Activated naive CD8-positive, alpha-beta T cell (primary cell): ENCODE measurements around the gene THBS2.
"Not testable (repeated sequence)": the region's sequence is repeated elsewhere in the genome, so short reads cannot be mapped to it uniquely, and the experiment has no call there.

Experiments used
- H3K27ac Mint-ChIP-seq: one replicate; pipeline ENCODE4 v1.8.0; 2021; ENCODE audit warnings: mixed read lengths
- H3K27me3 Mint-ChIP-seq: one replicate; pipeline ENCODE4 v1.8.0; 2021; ENCODE audit warnings: mixed read lengths
- H3K36me3 Mint-ChIP-seq: one replicate; pipeline ENCODE4 v1.8.0; 2021; ENCODE audit warnings: mixed read lengths
- H3K4me1 Mint-ChIP-seq: one replicate; pipeline ENCODE4 v1.8.0; 2021; ENCODE audit warnings: low read depth, mixed read lengths
- H3K4me3 Mint-ChIP-seq: one replicate; pipeline ENCODE4 v1.8.0; 2021; ENCODE audit warnings: mild to moderate bottlenecking, mixed read lengths
- H3K9me3 Mint-ChIP-seq: one replicate; pipeline ENCODE4 v1.8.0; 2021; ENCODE audit warnings: low read depth, mixed read lengths

THBS2 gene

DNA sequence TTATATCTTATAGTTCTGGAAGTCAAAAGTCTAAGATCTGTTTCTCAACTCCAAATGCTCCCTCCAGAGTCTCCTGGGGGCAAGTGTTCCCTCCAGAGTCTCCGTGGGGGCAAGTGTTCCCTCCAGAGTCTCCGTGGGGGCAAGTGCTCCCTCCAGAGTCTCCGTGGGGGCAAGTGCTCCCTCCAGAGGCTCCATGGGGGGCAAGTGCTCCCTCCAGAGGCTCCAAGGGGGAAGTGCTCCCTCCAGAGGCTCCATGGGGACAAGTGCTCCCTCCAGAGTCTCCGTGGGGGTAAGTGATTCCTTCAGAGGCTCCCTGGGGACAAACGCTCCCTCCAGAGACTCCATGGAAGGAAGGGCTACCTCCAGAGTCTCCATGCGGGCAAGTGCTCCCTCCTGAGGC lies 34.0 kb upstream of the THBS2 start:
- Mint-ChIP-seq H3K27me3 (peaks cover 1% of the 10 kb centered on the region), H3K4me1 (no peaks in the 10 kb centered on the region)

DNA sequence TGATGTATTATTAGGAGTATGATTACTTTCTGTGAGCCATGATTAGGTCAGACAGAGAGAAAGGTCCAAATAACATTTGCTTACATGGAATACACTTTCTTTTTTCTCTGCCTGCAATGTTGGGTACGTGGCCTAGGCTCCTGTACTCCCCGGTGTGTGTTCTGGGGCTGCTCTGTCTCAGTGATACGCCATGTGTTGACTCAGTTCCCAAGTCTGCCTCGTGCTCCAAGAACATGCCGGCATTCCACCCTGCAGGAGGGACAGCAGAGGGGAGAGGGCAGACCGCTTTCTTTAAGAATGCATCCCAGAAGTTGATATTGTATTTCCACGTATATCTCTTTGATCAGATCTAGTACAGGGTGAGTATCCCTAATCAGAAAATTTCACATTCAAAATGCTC lies 33.3 kb upstream of the THBS2 start:
- no peaks in the 10 kb centered on the region for H3K9me3 Mint-ChIP-seq
- no peak overlapping the region for H3K27ac Mint-ChIP-seq
- H3K4me3 Mint-ChIP-seq = no peak overlapping the region
- H3K27me3 Mint-ChIP-seq = peaks cover 1% of the 10 kb centered on the region
- no peaks in the 10 kb centered on the region for H3K4me1 Mint-ChIP-seq
- H3K36me3 Mint-ChIP-seq = no peaks in the 10 kb centered on the region

More for the DNA sequence above, 34.0 kb upstream of the THBS2 start:
- Mint-ChIP-seq H3K27ac (no peak overlapping the region), H3K4me3 (no peak overlapping the region), H3K36me3 (no peaks in the 10 kb centered on the region), H3K9me3 (no peaks in the 10 kb centered on the region)

DNA sequence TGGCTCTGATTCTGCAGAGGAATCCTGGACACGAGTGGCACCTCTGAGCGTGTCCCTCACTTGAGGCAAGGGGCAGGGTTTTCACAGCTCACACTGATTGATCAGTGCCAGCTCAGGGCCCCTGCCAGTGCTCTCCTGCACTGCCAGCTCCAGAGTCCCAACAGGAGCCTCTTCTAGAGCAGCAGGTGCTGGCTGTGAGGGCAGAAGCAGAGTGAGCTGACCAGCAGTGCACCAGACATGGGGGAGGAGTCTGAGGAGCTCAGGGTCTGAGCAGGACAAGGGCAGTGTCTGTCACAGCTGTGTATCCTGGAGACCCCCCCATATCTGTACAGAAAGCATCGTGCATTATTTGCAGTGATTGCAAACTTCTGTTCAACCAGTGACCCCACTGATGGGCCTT lies 31.5 kb upstream of the THBS2 start:
- peaks cover 1% of the 10 kb centered on the region for H3K27me3 Mint-ChIP-seq
- no peak overlapping the region for H3K27ac Mint-ChIP-seq
- no peaks in the 10 kb centered on the region for H3K4me1 Mint-ChIP-seq
- no peaks in the 10 kb centered on the region for H3K36me3 Mint-ChIP-seq
- H3K9me3 Mint-ChIP-seq = no peaks in the 10 kb centered on the region
- no peak overlapping the region for H3K4me3 Mint-ChIP-seq

DNA sequence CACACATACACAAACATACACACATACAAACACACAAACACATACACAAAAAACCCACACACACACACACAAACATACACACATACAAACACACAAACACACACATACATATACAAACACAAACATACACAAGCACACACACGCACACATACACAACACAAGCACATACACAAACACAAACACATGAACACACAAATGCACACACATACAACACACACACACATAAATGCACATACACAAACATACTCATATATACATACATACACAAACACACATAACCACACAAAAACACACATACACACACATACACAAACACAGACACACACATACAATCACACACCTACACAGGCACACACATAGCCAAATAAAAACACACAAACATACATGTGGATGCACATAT lies 30.3 kb upstream of the THBS2 start:
- H3K9me3 Mint-ChIP-seq = no peaks in the 10 kb centered on the region

DNA sequence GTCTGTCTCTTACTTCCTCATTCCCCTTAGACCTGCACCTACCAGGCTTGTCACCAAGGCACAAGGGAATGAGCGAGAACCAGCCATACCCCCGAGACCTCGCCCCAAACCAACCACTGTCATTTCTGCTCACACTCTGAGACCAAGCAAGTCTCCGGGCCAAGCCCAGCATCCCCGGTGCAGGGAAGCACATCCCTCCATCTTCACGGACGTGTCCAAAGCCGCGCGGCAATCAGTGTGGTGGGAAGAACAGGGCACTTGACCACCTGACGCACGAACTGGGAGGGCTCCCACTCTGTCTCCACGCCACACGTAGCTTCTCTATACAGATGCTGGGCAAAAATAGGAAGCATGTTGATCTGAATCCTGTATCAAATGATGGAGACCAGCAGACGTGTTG lies 28.4 kb upstream of the THBS2 start:
- Mint-ChIP-seq H3K36me3 (no peaks in the 10 kb centered on the region), H3K4me3 (no peak overlapping the region), H3K27ac (no peak overlapping the region), H3K9me3 (no peaks in the 10 kb centered on the region), H3K27me3 (peaks cover 1% of the 10 kb centered on the region), H3K4me1 (no peaks in the 10 kb centered on the region)

More for the DNA sequence above, 30.3 kb upstream of the THBS2 start:
- H3K4me1 Mint-ChIP-seq = no peaks in the 10 kb centered on the region
- no peak overlapping the region for H3K4me3 Mint-ChIP-seq
- H3K27me3 Mint-ChIP-seq = peaks cover 1% of the 10 kb centered on the region
- no peak overlapping the region for H3K27ac Mint-ChIP-seq
- H3K36me3 Mint-ChIP-seq = no peaks in the 10 kb centered on the region

DNA sequence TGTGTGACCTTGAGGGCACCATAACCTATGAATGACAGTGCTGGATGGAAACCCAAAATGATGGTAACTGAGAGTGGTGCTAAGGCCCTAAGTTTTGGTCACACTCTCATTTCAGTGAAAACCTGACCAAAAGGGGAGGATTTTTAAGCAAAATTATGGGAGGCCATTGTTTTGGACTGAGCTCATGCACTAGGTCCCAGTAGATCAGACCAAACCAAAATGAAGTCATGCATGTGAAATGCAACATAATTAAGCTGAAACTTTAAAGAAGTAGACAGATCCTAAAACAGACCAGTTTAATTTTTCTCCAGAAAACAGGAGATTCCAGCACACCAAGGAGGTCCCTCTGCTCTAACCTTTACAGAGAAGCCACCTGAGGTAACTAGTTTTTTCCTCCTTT lies 24.0 kb upstream of the THBS2 start:
- no peak overlapping the region for H3K4me3 Mint-ChIP-seq

DNA sequence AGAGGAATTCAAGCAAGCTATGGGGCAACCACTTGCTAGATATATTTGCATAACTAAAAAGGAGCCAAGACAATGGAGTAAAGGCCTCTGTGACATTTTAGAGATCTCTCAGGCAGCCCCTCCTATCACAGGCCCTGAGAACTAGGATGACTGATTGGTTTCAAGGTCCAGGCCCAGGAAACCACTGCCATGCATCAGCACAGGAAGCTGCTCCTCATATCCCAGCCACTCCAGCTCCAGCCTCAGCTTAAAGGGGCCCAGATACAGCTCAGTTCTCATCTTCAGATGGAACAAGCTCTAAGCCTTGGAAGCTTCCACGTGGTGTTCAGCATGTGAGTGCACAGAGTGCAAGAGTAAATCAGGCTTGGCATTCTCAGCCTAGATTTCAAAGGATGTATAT lies 21.1 kb upstream of the THBS2 start:
- Mint-ChIP-seq H3K9me3 (no peaks in the 10 kb centered on the region), H3K4me3 (no peak overlapping the region), H3K27ac (no peak overlapping the region), H3K27me3 (no peaks in the 10 kb centered on the region), H3K4me1 (no peaks in the 10 kb centered on the region), H3K36me3 (no peaks in the 10 kb centered on the region)

More for the DNA sequence above, 24.0 kb upstream of the THBS2 start:
- peaks cover 1% of the 10 kb centered on the region for H3K27me3 Mint-ChIP-seq
- H3K27ac Mint-ChIP-seq = no peak overlapping the region
- H3K36me3 Mint-ChIP-seq = no peaks in the 10 kb centered on the region
- H3K4me1 Mint-ChIP-seq = no peaks in the 10 kb centered on the region
- H3K9me3 Mint-ChIP-seq = no peaks in the 10 kb centered on the region

DNA sequence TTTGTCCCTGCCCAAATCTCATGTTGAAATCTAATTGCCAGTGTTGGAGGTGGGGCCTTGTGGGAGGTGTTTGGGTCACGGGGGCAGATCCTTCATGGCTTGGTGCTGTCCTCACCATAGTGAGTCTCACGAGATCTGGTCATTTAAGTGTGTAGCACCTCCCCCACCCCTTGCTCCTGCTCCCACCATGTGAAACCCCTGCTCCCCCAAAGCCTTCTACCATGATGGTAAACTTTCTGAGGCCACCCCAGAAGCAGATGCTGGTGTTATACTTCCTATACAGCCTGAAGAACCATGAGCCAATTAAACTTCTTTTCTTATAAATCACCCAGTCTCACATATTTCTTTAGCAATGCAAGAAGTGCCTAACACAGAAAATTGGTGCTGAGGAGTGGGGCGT lies 19.9 kb upstream of the THBS2 start:
- no peaks in the 10 kb centered on the region for H3K36me3 Mint-ChIP-seq
- no peaks in the 10 kb centered on the region for H3K27me3 Mint-ChIP-seq
- H3K4me3 Mint-ChIP-seq = no peak overlapping the region
- no peak overlapping the region for H3K27ac Mint-ChIP-seq
- no peaks in the 10 kb centered on the region for H3K9me3 Mint-ChIP-seq
- H3K4me1 Mint-ChIP-seq = no peaks in the 10 kb centered on the region

DNA sequence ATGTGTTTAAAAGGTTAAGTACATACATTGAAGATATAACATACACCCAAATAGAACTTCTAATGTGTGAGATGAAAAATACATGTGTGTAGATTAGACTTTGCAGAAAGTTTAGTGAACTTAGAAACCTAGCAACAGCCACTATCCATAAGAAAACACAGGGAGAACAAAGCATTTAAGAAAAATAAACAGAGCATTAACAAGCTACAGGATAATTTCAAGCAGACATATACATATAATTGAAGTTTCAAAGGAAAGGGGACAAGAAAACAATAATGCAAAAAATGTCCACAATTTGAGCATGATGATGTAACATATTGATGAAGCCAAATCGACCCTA lies 18.2 kb upstream of the THBS2 start:
- no peak overlapping the region for H3K4me3 Mint-ChIP-seq
- H3K36me3 Mint-ChIP-seq = no peaks in the 10 kb centered on the region
- H3K27me3 Mint-ChIP-seq = no peaks in the 10 kb centered on the region
- H3K27ac Mint-ChIP-seq = no peak overlapping the region
- H3K4me1 Mint-ChIP-seq = no peaks in the 10 kb centered on the region
- no peaks in the 10 kb centered on the region for H3K9me3 Mint-ChIP-seq

DNA sequence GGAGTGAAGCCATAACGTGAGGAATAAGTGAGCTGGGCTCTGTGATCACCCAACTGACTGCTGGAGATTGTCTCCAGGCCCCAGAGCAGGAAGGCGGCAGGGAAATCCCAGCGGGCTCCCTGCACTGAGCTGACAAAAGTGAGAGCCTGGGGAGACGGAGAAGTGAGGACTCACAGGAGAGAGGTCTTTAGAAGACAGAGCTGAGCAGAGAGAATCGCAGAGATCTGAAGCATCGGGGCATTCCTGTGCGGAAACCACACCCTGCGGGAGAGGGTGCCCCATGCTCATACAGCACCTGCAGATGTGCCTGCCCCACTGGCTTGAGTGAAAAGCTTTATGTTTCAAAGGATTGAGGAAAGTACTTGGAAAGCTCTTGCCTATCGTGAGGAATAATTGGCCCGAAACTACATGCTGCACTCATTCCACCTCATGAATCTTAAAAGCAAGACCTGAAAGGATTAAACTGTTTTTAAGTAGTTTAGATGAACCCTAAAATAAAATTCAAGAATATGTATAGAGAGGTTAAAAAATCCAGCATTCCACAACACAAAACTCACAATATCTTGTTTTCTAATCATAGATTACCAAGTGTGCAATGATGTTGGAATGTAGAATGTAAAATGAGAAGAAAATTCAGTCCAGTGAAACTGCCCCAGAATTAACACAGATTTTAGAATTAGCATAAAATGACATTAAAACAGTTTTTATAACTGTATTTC lies 17.7 kb upstream of the THBS2 start:
- H3K36me3 Mint-ChIP-seq = no peaks in the 10 kb centered on the region
- no peaks in the 10 kb centered on the region for H3K9me3 Mint-ChIP-seq
- no peak overlapping the region for H3K27ac Mint-ChIP-seq
- no peaks in the 10 kb centered on the region for H3K27me3 Mint-ChIP-seq
- H3K4me3 Mint-ChIP-seq = no peak overlapping the region
- no peaks in the 10 kb centered on the region for H3K4me1 Mint-ChIP-seq

DNA sequence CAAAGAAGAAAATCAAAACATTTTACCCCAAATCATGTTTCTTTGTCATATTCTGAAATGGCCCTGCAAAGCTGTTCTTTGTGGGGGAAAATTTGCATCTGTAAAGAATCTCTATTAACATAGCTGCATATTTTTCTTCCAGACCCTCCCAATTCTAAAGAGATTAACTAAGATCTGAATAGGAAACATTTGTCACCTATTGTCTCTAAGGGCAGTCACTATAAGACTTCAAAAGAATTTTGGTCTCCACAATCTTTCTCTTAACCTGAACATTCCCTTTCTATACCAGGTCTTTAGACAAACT lies 16.4 kb upstream of the THBS2 start:
- not testable (repeated sequence) for H3K9me3 Mint-ChIP-seq, H3K4me3 Mint-ChIP-seq

DNA sequence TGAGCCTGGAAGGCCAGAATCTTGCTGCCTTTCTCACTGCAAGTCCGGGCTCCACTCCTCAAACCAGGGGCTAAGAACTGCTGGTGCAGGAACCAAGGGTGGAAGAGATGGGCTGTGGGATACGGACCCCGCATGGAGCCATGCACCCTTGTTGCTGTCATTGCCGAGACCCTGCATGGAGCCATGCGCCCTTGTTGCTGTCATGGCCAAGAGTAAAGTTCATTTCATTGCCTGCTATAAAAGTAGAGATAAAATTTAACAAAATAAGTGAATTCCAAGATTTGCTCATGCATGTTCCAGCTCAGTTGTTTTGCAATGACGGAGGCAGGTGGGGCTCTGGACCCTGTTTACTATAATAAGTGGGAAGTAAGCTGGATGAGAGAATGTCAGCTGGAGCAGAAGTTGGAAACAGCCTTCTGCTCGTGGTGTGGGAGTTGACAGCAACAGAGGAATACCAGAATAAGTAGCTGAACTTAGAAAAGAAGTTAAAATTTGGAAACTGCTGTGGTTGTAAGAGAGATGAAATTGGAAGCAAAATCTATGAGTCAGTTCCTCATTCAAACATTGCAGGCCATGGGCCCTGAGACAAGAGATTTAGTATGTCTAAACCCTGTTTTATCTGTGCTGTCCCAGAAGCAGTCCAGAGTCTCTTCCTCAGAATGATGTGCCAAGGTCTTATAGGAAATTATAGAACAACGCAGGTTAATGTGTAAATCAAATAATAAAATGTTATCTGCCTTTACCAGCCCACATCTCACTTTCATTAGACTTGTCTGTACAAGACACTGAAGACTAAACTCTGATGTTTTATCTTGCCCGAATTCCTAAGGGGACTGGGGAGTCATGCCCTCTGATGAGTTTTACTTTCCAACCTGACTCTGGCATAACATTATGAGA lies 15.8 kb upstream of the THBS2 start:
- H3K9me3 Mint-ChIP-seq = no peaks in the 10 kb centered on the region
- no peaks in the 10 kb centered on the region for H3K4me1 Mint-ChIP-seq
- no peak overlapping the region for H3K27ac Mint-ChIP-seq
- no peaks in the 10 kb centered on the region for H3K27me3 Mint-ChIP-seq
- H3K36me3 Mint-ChIP-seq = no peaks in the 10 kb centered on the region
- no peak overlapping the region for H3K4me3 Mint-ChIP-seq

More for the DNA sequence above, 16.4 kb upstream of the THBS2 start:
- not testable (repeated sequence) for H3K36me3 Mint-ChIP-seq, H3K4me1 Mint-ChIP-seq, H3K27me3 Mint-ChIP-seq, H3K27ac Mint-ChIP-seq

DNA sequence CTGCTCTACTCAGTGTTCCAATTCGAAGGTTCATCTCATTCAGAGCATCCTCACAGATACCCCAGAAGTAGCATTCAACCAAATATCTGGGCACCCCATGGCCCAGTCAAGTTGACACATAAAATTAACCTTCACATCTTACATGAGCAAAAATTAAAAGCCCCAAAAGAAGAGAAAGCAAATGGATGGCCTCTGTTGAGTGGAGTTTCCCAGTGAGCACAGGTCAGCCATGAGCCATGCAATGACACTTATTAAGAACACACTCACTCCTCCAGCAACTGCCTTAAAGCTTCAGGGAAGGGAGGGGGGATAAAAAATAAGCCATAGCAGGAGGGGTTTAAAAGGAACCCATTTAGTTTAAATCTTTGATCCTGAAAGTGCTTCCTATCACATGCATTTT lies 14.6 kb upstream of the THBS2 start:
- Mint-ChIP-seq H3K27ac (no peak overlapping the region), H3K4me1 (no peaks in the 10 kb centered on the region), H3K36me3 (no peaks in the 10 kb centered on the region), H3K9me3 (no peaks in the 10 kb centered on the region), H3K4me3 (no peak overlapping the region), H3K27me3 (no peaks in the 10 kb centered on the region)

DNA sequence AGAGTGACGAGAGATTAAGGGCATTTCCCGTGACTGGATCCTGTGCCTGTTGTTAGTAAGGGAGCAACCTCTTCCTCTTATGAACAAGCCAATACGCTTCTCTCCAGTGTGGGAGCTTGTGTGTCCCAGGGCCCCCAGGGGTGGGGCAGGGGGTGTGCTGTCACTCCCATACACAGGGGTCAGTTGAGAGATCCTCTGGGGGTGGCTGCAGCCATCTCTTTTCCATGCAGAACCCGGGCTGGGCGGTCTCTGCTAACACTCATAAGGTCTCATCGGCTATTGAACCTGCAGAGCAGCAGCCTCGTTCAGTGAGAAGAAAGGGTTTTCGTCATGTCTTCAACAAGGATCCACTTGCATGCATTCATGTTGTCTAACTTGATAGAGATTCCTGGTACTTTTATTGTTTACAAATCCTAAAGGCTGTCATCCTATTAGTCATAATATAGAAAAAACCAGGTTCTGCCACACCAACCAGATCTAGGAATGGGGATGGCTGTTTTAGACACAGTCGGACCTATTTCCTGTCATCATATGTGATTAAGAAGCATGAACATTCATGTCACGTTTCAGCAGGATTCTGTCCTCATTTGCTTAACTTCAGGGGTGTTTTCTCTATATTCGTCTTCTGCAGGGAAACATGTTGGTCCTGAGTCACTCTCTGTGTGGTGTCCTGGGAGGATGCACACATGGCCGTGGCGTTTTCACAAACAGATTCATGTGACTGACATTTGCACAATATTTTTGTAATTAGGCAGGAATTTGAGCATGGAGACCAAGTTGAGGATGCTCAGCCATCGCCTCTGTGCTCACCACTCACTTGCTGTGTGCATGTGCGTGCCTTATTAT lies 13.3 kb upstream of the THBS2 start:
- Mint-ChIP-seq H3K4me1 (no peaks in the 10 kb centered on the region), H3K27ac (no peak overlapping the region), H3K9me3 (no peaks in the 10 kb centered on the region), H3K4me3 (no peak overlapping the region), H3K36me3 (no peaks in the 10 kb centered on the region), H3K27me3 (no peaks in the 10 kb centered on the region)

DNA sequence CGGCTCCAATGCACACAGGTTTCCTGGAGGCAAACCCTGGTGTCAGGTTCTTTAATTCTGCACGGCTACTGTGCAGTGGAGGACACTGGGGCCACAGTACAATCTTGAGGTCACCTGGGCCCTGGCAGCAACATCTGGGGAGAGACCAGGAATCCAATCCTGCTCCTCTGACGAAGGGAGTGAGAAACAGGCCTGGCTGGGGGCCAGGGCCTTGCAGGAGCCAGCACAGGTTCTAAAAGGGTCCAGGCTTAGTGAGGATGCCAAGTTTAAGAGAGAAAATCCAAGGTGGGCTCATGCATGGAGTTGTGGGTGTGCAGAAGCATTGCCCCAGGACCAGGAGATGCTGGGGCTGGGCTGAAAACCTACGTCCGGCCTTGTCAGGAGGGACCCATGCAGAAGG lies 12.6 kb upstream of the THBS2 start:
- no peaks in the 10 kb centered on the region for H3K4me1 Mint-ChIP-seq
- peaks cover under 1% of the 10 kb centered on the region for H3K27me3 Mint-ChIP-seq
- H3K27ac Mint-ChIP-seq = no peak overlapping the region
- no peaks in the 10 kb centered on the region for H3K36me3 Mint-ChIP-seq
- H3K9me3 Mint-ChIP-seq = no peaks in the 10 kb centered on the region
- no peak overlapping the region for H3K4me3 Mint-ChIP-seq
